ENCODE results near the gene FGFRL1.

The FGFRL1 gene

DNA sequence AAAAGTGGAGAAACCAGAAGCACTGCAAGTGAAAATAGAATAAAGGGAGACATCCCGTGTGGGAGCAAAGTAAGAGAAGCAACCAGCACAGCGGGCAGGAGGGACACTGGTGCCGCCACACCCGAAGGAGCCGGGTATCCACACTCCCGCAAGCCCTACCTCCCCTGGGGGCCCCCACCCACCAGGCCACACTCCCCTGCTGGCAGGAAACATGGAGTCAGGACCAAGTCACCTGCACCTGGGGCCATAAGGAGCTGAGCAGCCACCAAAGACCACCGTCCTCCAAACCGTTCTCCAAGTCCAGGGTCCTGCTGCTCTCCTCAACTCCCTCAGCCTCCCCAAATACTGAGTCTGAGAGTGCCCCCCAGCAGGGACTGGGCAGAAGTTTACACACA is 30.5 kb downstream of the FGFRL1 start:
- FAIRE-seq, result no peak
- TF ChIP-seq, protein P1, sequence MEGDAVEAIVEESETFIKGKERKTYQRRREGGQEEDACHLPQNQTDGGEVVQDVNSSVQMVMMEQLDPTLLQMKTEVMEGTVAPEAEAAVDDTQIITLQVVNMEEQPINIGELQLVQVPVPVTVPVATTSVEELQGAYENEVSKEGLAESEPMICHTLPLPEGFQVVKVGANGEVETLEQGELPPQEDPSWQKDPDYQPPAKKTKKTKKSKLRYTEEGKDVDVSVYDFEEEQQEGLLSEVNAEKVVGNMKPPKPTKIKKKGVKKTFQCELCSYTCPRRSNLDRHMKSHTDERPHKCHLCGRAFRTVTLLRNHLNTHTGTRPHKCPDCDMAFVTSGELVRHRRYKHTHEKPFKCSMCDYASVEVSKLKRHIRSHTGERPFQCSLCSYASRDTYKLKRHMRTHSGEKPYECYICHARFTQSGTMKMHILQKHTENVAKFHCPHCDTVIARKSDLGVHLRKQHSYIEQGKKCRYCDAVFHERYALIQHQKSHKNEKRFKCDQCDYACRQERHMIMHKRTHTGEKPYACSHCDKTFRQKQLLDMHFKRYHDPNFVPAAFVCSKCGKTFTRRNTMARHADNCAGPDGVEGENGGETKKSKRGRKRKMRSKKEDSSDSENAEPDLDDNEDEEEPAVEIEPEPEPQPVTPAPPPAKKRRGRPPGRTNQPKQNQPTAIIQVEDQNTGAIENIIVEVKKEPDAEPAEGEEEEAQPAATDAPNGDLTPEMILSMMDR (IDR thresholded peaks at IDR 0.05; ENCODE audit: insufficient read depth, missing control alignments), result no peak
- no peak for DNase-seq (ENCODE audit: insufficient read length, low spot score)

DNA sequence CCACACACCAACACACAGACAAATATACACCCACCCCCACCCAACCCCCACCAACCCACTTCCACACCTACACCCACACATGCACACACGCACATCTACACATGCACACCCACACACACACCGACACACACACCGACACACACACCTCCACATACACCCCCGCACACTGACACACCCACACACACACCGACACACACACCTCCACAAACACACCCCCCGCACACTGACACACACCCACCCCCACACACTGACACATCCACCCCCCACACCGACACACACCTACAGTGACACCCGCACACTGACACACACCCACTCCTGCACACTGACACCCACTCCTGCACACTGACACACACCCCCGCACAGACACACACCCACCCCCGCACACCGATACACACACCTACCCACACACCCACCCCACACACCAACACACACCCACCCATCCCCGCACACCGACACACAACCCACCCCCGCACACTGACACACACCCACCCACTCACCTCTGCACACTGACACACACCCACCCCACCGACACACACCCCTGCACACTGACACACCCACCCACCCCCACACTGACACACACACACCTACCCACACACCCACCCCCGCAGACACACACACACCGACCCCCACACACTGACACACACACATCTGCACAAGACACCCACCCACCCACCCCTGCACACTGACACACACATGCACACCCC is 31.1 kb downstream of the FGFRL1 start:
- FAIRE-seq (no peak), DNase-seq (ENCODE audit: insufficient read length, low spot score) (no peak)
- TF ChIP-seq, protein P1 (IDR thresholded peaks at IDR 0.05; ENCODE audit: insufficient read depth, missing control alignments), result no peak

DNA sequence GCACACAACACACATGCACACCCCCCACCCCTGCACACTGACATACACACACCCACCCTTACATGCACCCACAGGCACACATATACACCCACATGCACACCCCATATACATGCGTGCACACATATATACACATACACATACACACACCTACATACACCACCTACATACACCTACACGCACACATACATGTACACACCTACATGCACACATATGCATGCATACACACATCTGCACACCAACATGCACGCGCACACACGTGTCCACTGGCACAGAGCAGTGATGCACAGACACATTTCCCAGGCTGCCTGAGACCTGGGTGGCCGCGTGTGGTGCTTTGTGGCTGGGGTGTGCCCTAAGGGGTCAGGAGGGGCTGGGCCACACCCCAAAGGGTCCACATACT is 31.7 kb downstream of the FGFRL1 start:
- TF ChIP-seq, protein P1 (IDR thresholded peaks at IDR 0.05; ENCODE audit: insufficient read depth, missing control alignments), result no peak
- DNase-seq (ENCODE audit: insufficient read length, low spot score), result no peak
- no peak for FAIRE-seq

DNA sequence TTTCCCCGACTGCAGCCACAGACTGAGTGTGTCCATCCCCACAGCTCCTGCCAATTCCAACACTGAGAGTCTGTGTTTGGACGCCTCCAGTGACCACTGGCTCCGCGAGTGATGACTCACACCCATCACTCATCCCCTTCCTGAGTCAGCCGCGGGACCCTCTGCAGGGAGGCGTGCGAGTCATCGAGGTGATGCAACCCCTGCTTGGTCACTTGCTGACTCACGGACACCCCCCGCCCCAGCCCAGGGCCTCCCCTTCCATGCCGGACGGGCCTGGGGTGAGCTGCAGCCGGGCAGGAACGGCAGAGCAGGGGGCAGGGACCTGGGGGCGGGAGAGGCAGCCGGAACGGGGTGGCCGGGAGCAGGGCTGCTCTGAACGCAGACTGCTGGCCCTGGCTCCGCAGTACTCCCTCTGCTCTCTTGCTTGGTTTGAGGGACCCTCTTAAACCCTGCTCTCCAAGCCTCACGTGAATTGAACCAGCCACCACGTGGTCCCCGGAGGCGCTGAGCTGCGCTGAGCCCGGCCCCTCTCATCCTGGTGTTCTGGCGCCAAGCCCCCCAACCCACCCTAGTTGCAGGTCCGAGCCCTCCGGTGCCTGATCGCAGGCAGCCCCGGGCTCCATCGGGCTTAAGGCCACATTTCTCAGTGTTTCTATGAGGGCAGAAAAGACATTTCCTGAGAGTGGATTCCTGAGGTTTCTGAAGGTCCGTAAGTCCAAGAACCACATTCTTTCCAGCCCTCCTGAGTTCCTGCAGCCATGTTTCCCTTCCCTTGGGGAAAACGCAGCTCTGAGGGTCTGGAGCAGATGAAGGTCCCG is 32.4 kb downstream of the FGFRL1 start:
- DNase-seq (ENCODE audit: insufficient read length, low spot score), result no peak
- FAIRE-seq, result no peak
- TF ChIP-seq, protein P1 (IDR thresholded peaks at IDR 0.05; ENCODE audit: insufficient read depth, missing control alignments), result no peak

DNA sequence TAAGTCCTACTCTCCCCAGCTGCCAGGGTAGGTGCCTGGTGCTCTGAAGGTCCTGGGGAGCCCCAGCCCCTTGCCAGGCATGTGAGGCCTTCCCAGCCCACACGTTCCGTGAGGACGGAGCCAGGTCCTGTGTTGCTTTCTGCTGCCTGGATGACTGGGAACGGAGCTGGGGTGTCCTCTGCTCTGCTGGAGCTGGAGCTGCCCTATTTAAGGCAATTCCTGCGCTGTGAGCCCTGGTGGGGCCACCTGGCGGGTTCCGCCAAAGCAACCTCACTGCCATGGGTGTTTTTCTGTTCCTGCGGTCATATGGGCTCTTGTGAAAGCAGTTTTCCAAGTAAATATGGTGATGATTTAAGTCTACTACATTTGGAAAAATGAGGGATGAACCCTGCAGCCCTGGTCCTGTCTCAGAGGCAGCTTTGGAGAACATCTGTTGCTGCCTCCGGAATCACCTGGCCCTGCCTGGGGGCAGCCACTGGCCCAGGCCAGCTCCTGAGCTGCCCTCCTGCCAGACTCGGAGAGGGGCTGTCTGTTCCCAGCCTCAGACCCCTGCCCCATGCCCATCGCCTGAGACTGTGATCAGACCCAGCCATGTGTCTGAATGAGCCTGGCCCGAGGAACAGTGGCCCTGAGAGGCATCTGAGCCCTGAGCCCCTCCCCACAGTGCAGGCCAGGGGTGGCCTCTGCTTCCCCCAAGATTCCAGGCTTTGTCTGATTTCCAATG is 33.2 kb downstream of the FGFRL1 start:
- DNase-seq (ENCODE audit: insufficient read length, low spot score), result no peak
- TF ChIP-seq, protein P1 (IDR thresholded peaks at IDR 0.05; ENCODE audit: insufficient read depth, missing control alignments), result no peak
- FAIRE-seq, result no peak

DNA sequence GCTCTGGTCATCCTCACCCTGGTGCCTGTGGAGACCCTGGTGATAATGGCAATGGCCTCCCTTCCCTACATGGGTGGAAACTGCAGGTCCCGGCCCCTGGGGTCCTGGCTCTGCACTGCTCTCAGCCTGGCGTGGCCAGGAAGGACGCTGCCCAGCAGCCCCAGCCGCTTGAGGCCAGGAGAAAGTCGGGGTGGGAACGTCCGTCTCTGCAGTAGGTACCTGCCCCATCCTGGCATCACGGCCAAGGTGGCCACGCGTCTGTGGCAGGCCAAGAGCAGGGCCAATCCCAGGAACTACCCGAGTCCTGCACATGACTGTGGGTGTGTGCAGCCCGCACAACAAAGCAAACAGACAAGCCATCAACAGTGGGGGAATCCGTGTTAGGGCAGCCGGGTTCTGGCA is 33.8 kb downstream of the FGFRL1 start:
- FAIRE-seq, result no peak
- DNase-seq (ENCODE audit: insufficient read length, low spot score), result no peak
- TF ChIP-seq, protein P1 (IDR thresholded peaks at IDR 0.05; ENCODE audit: insufficient read depth, missing control alignments), result no peak

Measured in D721Med (cell line).